ENCODE results near the gene DCUN1D2.

The DCUN1D2 gene

DNA sequence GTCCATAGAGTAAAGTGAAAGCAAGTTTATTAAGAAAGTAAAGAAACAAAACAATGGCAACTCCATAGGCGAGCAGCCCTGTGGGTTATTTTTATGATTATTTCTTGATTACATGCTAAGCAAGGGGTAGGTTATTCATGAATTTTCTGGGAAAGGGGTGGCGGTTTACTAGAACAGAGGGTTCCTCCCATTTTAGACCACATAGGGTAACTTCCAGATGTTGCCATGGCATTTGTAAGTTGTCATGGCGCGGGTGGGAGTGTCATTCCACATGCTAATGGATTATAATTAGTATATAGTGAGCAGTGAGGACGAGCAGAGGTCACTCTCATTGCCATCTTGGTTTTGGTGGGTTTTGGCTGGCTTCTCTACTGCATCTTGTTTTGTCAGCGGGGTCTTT, 8.4 kb upstream of the DCUN1D2 start:
- no peak for TF ChIP-seq CTCF (IDR thresholded peaks at IDR 0.05; ENCODE audit: low read depth, low read length)

GRCh38 chr13:113497217-113497616, 6.7 kb upstream of the DCUN1D2 start:
- DNase-seq (ENCODE audit: extremely low read depth, low read depth) = no peak

More for the DNA sequence above, 8.4 kb upstream of the DCUN1D2 start:
- no peak for DNase-seq (ENCODE audit: extremely low read depth, low read depth)

DNA sequence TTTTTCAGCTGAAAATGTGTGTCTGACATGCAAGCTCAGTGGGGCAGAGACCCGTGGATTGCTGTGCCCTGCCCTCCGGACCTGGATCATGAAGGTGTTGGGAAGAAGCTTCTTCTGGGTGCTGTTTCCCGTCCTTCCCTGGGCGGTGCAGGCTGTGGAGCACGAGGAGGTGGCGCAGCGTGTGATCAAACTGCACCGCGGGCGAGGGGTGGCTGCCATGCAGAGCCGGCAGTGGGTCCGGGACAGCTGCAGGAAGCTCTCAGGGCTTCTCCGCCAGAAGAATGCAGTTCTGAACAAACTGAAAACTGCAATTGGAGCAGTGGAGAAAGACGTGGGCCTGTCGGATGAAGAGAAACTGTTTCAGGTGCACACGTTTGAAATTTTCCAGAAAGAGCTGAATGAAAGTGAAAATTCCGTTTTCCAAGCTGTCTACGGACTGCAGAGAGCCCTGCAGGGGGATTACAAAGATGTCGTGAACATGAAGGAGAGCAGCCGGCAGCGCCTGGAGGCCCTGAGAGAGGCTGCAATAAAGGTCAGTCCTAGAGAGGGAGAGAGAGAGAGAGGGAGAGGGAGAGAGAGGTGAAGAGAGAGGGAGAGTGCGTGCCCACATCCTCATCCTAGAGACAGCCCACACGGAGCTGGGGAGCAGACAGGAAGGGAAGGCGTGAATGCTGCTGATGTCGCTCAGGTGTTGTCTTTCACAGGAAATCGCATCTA, 5.1 kb upstream of the DCUN1D2 start:
- no peak for DNase-seq (ENCODE audit: extremely low read depth, low read depth)
- TF ChIP-seq CTCF (IDR thresholded peaks at IDR 0.05; ENCODE audit: low read depth, low read length) = no peak

More at GRCh38 chr13:113497217-113497616, 6.7 kb upstream of the DCUN1D2 start:
- no peak for TF ChIP-seq CTCF (IDR thresholded peaks at IDR 0.05; ENCODE audit: low read depth, low read length)

GRCh38 chr13:113493315-113493951, 2.9 kb upstream of the DCUN1D2 start:
- no peak for TF ChIP-seq CTCF (IDR thresholded peaks at IDR 0.05; ENCODE audit: low read depth, low read length)
- DNase-seq (ENCODE audit: extremely low read depth, low read depth) = peak; percentile 66

- no peak for DNase-seq (ENCODE audit: extremely low read depth, low read depth)
- no peak for TF ChIP-seq CTCF (IDR thresholded peaks at IDR 0.05; ENCODE audit: low read depth, low read length)
Observed at GRCh38 chr13:113491982-113492381, 1.5 kb upstream of the DCUN1D2 start.

DNA sequence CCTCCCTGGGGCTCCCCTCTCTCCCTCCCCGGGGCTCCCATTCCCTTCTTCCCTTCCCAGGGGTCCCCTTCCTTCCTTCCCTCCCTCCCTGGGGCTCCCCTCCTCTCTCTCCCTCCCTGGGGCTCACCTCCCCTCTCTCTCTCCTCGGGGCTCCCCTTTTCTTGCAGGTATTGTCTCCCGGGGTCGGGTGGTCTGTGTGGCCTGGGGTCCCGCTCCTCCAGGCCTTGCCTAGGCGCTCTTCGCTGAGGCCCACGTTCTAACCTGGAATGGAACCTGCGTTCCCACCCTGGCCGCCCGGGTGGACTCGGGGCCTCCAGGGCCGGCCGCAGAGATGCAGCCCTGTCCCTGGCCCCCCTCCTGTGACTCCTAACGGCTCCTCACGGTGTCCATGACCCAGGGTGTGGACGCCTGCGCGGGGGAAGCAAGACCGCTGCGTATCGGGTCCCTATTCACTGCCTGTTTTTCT, 940 bp upstream of the DCUN1D2 start:
- TF ChIP-seq CTCF (IDR thresholded peaks at IDR 0.05; ENCODE audit: low read depth, low read length) = no peak
- DNase-seq (ENCODE audit: extremely low read depth, low read depth) = no peak

All from AG09319 (cell line).